ENCODE measurements around the gene KLHL6. TPM values are rescaled to one million over a fixed set of nuclear protein-coding genes. Genes with fewer than 3 reads are reported as not detected.

The KLHL6 gene
- total RNA-seq, 2 donors from 2014 or later = 6.6 to 10.2 TPM

- Histone ChIP-seq H3K4me3 (no peak overlapping the region), H3K27me3 (replicated peaks; ENCODE audit: insufficient read depth) (no peaks in the 10 kb centered on the region), H3K4me1 (ENCODE audit: control insufficient read depth in 1 of 2, low read depth in 2 of 2) (no peaks in the 10 kb centered on the region), H3K36me3 (no peaks in the 10 kb centered on the region), H3K27ac (no peak overlapping the region), H3K9me3 (no peaks in the 10 kb centered on the region)
- DNase-seq (ENCODE audit: low spot score) (no peak), ATAC-seq (ENCODE audit: insufficient number of reproducible peaks, low FRiP score, low read depth) (no peak)
- TF ChIP-seq CTCF (IDR thresholded peaks at IDR 0.05) = no peak
Measured at GRCh38 chr3:183590442-183590841, 34.9 kb upstream of the KLHL6 start.

- DNase-seq (ENCODE audit: low spot score) (no peak), ATAC-seq (ENCODE audit: insufficient number of reproducible peaks, low FRiP score, low read depth) (no peak)
- Histone ChIP-seq H3K9me3 (no peaks in the 10 kb centered on the region), H3K4me3 (no peak overlapping the region), H3K36me3 (no peaks in the 10 kb centered on the region), H3K27me3 (replicated peaks; ENCODE audit: insufficient read depth) (no peaks in the 10 kb centered on the region), H3K27ac (no peak overlapping the region), H3K4me1 (ENCODE audit: control insufficient read depth in 1 of 2, low read depth in 2 of 2) (peaks cover 0 to 8% of the 10 kb centered on the region in 2 donors)
- TF ChIP-seq CTCF (IDR thresholded peaks at IDR 0.05) = no peak
Measured at GRCh38 chr3:183587336-183587735, 31.8 kb upstream of the KLHL6 start.

GRCh38 chr3:183586477-183586876 is 31.0 kb upstream of the KLHL6 start:
- H3K4me1 ChIP-seq (ENCODE audit: control insufficient read depth in 1 of 2, low read depth in 2 of 2) = peaks cover 0 to 8% of the 10 kb centered on the region in 2 donors
- H3K4me3 ChIP-seq = no peak overlapping the region
- ATAC-seq (ENCODE audit: insufficient number of reproducible peaks, low FRiP score, low read depth) (no peak), DNase-seq (ENCODE audit: low spot score) (no peak)
- no peak for TF ChIP-seq CTCF (IDR thresholded peaks at IDR 0.05)
- no peaks in the 10 kb centered on the region for H3K27me3 ChIP-seq (replicated peaks; ENCODE audit: insufficient read depth)
- H3K36me3 ChIP-seq = no peaks in the 10 kb centered on the region
- no peak overlapping the region for H3K27ac ChIP-seq
- H3K9me3 ChIP-seq = no peaks in the 10 kb centered on the region

GRCh38 chr3:183584914-183585280 is 29.4 kb upstream of the KLHL6 start:
- Histone ChIP-seq H3K27me3 (replicated peaks; ENCODE audit: insufficient read depth) (no peaks in the 10 kb centered on the region), H3K36me3 (no peaks in the 10 kb centered on the region), H3K27ac (no peak overlapping the region), H3K9me3 (no peaks in the 10 kb centered on the region), H3K4me1 (ENCODE audit: control insufficient read depth in 1 of 2, low read depth in 2 of 2) (peaks cover 0 to 8% of the 10 kb centered on the region in 2 donors), H3K4me3 (no peak overlapping the region)
- ATAC-seq (ENCODE audit: insufficient number of reproducible peaks, low FRiP score, low read depth) = no peak
- no peak for DNase-seq (ENCODE audit: low spot score)
- no peak for TF ChIP-seq CTCF (IDR thresholded peaks at IDR 0.05)

- TF ChIP-seq CTCF (IDR thresholded peaks at IDR 0.05) = no peak
- H3K4me3 ChIP-seq = no peak overlapping the region
- no peak overlapping the region for H3K27ac ChIP-seq
- H3K36me3 ChIP-seq = no peaks in the 10 kb centered on the region
- H3K27me3 ChIP-seq (replicated peaks; ENCODE audit: insufficient read depth) = no peaks in the 10 kb centered on the region
- ATAC-seq (ENCODE audit: insufficient number of reproducible peaks, low FRiP score, low read depth) (no peak), DNase-seq (ENCODE audit: low spot score) (no peak)
- H3K4me1 ChIP-seq (ENCODE audit: control insufficient read depth in 1 of 2, low read depth in 2 of 2) = peaks cover 0 to 8% of the 10 kb centered on the region in 2 donors
- H3K9me3 ChIP-seq = no peaks in the 10 kb centered on the region
Measured at GRCh38 chr3:183584246-183584913, 28.9 kb upstream of the KLHL6 start.

Measured in thoracic aorta (tissue), 2 donors.